HEK293 (cell line): ENCODE measurements around the gene SLC14A1.

ENCODE experiments used
- CTCF ChIA-PET: fragments of 350-600 bp; formaldehyde crosslinking; extraction: SDS; loops from one replicate; lab custom pipeline; 2021; ENCODE audit warnings: antibody characterized with exemption; lab: Yijun Ruan, JAX
- POLR2A ChIA-PET: fragments of 300-600 bp; formaldehyde crosslinking; extraction: SDS; loops from one replicate; lab custom pipeline; 2020; ENCODE audit warnings: antibody characterized with exemption, inconsistent platforms; lab: Yijun Ruan, JAX
- H3K27ac ChIP-seq: fragments of 200-500 bp; sonication (Bioruptor generic); 2 replicates; pipeline ENCODE4 v1.5.1; 2014; ENCODE audit warnings: low read depth, low read length, control low read depth, inconsistent platforms; ENCODE audit errors: extremely low read depth
- H3K36me3 ChIP-seq, 2 experiments: fragments of 200-500 bp in 1 of 2; sonication (Bioruptor generic) in 1 of 2; 1 replicate in 1 of 2; 2 replicates in 1 of 2; pipeline ENCODE4 v1.5.1; 2014 to 2017; ENCODE audit warnings: inconsistent platforms in 2 of 2, low read length in 2 of 2; ENCODE audit not compliant: control insufficient read depth in 2 of 2, insufficient read depth in 1 of 2
- H3K4me1 ChIP-seq: fragments of 200-500 bp; sonication (Bioruptor generic); 2 replicates; pipeline ENCODE4 v1.5.1; 2014; ENCODE audit warnings: mild to moderate bottlenecking, low read length, inconsistent platforms; ENCODE audit not compliant: control insufficient read depth, insufficient read depth
- H3K4me3 ChIP-seq: 2 replicates; pipeline ENCODE4 v1.5.1; 2011; ENCODE audit warnings: low read depth, mild to moderate bottlenecking, control low read depth, low read length, moderate library complexity
- H3K9me3 ChIP-seq: fragments of 200-500 bp; sonication (Bioruptor generic); 2 replicates; pipeline ENCODE4 v1.5.1; 2014; ENCODE audit warnings: low read depth, low read length, inconsistent platforms; ENCODE audit not compliant: control insufficient read depth, insufficient read depth
- KLF10 ChIP-seq: fragments of 450-650 bp; IDR thresholded peaks from 2 replicates; pipeline ENCODE4 v1.5.1; 2018; ENCODE audit warnings: missing biosample characterization, mild to moderate bottlenecking, missing genetic modification characterization
- KLF17 ChIP-seq: fragments of 450-650 bp; formaldehyde crosslinking; IDR thresholded peaks from 2 replicates; pipeline ENCODE4 v1.5.1; 2016; ENCODE audit warnings: missing biosample characterization, missing genetic modification characterization
- KLF8 ChIP-seq: fragments of 450-650 bp; formaldehyde crosslinking; IDR thresholded peaks from 2 replicates; pipeline ENCODE4 v1.5.1; 2016; ENCODE audit warnings: missing biosample characterization, missing genetic modification characterization
- OSR2 ChIP-seq: fragments of 450-650 bp; formaldehyde crosslinking; IDR thresholded peaks from 2 replicates; pipeline ENCODE4 v1.5.1; 2016; ENCODE audit warnings: missing biosample characterization, missing genetic modification characterization
- OVOL3 ChIP-seq: fragments of 450-650 bp; formaldehyde crosslinking; IDR thresholded peaks from 2 replicates; pipeline ENCODE4 v1.5.1; 2016; ENCODE audit warnings: missing biosample characterization, missing genetic modification characterization
- PATZ1 ChIP-seq: fragments of 450-650 bp; formaldehyde crosslinking; IDR thresholded peaks from 2 replicates; pipeline ENCODE4 v1.5.1; 2016; ENCODE audit warnings: missing biosample characterization, missing genetic modification characterization
- PRDM1 ChIP-seq: fragments of 450-650 bp; formaldehyde crosslinking; IDR thresholded peaks from 2 replicates; pipeline ENCODE4; 2016; ENCODE audit warnings: missing biosample characterization, missing genetic modification characterization
- SETDB1 ChIP-seq: IDR thresholded peaks from one replicate; pipeline ENCODE4 v1.6.1; 2017; ENCODE audit warnings: mild to moderate bottlenecking, low read length, moderate library complexity, mixed read lengths; ENCODE audit not compliant: insufficient read length
- SP2 ChIP-seq: fragments of 450-650 bp; formaldehyde crosslinking; IDR thresholded peaks from 2 replicates; pipeline ENCODE4 v1.5.1; 2016; ENCODE audit warnings: missing biosample characterization, missing genetic modification characterization
- WT1 ChIP-seq: fragments of 450-650 bp; formaldehyde crosslinking; IDR thresholded peaks from 2 replicates; pipeline ENCODE4 v1.5.1; 2016; ENCODE audit warnings: missing biosample characterization, missing genetic modification characterization
- ZEB2 ChIP-seq: fragments of 450-650 bp; formaldehyde crosslinking; IDR thresholded peaks from 2 replicates; pipeline ENCODE4 v1.5.1; 2016; ENCODE audit warnings: missing biosample characterization, missing genetic modification characterization
- ZNF133 ChIP-seq: fragments of 450-650 bp; formaldehyde crosslinking; IDR thresholded peaks from 2 replicates; pipeline ENCODE4 v1.5.1; 2016; ENCODE audit warnings: missing biosample characterization, missing genetic modification characterization
- ZNF23 ChIP-seq: fragments of 450-650 bp; formaldehyde crosslinking; IDR thresholded peaks from 2 replicates; pipeline ENCODE4 v1.5.1; 2016; ENCODE audit warnings: missing biosample characterization, missing genetic modification characterization, borderline replicate concordance
- ZNF26 ChIP-seq: fragments of 450-650 bp; formaldehyde crosslinking; IDR thresholded peaks from 2 replicates; pipeline ENCODE4 v1.5.1; 2016; ENCODE audit warnings: missing biosample characterization, missing genetic modification characterization
- ZNF266 ChIP-seq: fragments of 450-650 bp; formaldehyde crosslinking; IDR thresholded peaks from 2 replicates; pipeline ENCODE4 v1.5.1; 2016; ENCODE audit warnings: missing biosample characterization, missing genetic modification characterization, low read depth
- ZNF311 ChIP-seq: fragments of 450-650 bp; formaldehyde crosslinking; IDR thresholded peaks from 2 replicates; pipeline ENCODE4 v1.5.1; 2017; ENCODE audit warnings: missing biosample characterization, missing genetic modification characterization, borderline replicate concordance
- ZNF549 ChIP-seq: fragments of 450-650 bp; IDR thresholded peaks from 2 replicates; pipeline ENCODE4 v1.5.1; 2018; ENCODE audit warnings: missing biosample characterization, missing genetic modification characterization, mild to moderate bottlenecking, inconsistent platforms, moderate library complexity
- ZNF843 ChIP-seq: fragments of 450-650 bp; formaldehyde crosslinking; IDR thresholded peaks from 2 replicates; pipeline ENCODE4 v1.5.1; 2016; ENCODE audit warnings: missing biosample characterization, missing genetic modification characterization
- TF ChIP-seq, protein P1 (sequence below): fragments of 450-650 bp; formaldehyde crosslinking; IDR thresholded peaks from 2 replicates; pipeline ENCODE4 v1.5.1; 2016; ENCODE audit warnings: missing biosample characterization, missing genetic modification characterization

Gene SLC14A1

GRCh38 chr18:45691816-45692179, 32.2 kb upstream of the SLC14A1 start (continued):
- TF ChIP-seq, protein P1, sequence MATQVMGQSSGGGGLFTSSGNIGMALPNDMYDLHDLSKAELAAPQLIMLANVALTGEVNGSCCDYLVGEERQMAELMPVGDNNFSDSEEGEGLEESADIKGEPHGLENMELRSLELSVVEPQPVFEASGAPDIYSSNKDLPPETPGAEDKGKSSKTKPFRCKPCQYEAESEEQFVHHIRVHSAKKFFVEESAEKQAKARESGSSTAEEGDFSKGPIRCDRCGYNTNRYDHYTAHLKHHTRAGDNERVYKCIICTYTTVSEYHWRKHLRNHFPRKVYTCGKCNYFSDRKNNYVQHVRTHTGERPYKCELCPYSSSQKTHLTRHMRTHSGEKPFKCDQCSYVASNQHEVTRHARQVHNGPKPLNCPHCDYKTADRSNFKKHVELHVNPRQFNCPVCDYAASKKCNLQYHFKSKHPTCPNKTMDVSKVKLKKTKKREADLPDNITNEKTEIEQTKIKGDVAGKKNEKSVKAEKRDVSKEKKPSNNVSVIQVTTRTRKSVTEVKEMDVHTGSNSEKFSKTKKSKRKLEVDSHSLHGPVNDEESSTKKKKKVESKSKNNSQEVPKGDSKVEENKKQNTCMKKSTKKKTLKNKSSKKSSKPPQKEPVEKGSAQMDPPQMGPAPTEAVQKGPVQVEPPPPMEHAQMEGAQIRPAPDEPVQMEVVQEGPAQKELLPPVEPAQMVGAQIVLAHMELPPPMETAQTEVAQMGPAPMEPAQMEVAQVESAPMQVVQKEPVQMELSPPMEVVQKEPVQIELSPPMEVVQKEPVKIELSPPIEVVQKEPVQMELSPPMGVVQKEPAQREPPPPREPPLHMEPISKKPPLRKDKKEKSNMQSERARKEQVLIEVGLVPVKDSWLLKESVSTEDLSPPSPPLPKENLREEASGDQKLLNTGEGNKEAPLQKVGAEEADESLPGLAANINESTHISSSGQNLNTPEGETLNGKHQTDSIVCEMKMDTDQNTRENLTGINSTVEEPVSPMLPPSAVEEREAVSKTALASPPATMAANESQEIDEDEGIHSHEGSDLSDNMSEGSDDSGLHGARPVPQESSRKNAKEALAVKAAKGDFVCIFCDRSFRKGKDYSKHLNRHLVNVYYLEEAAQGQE (tag by site-specific recombination): no peak
- no peak for TF ChIP-seq PRDM1

DNA sequence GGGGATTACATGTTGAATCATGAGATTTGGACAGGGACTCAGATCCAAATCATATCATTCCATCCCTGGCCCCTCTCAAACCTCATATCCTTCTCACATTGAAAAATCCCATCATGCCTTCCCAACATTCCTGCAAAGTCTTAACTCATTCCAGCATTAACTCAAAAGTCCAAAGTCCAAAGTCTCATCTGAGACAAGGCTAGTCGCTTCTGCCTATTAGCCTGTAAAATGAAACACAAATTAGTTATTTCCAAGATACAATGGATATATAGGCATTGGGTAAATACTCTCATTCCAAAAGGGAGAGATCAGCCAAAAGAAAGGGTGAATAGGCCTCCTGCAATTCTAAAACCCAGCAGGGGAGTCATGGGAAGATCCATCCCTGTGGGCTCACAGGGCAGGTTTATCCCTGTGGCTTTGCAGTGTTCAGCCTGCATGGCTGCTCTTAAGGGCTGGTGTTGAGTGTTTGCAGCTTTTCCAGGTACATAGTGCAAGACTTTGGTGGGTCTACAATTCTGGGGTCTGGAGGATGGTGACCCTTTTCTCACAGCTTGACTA, 21.2 kb upstream of the SLC14A1 start:
- H3K4me1 ChIP-seq: no peaks in the 10 kb centered on the region
- ChIA-PET CTCF (interaction anchor here (0.9 kb wide), 1 partner anchor 11 kb away, joined by 3 read pairs; no protein-coding TSS in a partner anchor), POLR2A (no interaction called here)
- H3K27ac ChIP-seq: no peak overlapping the region
- H3K36me3 ChIP-seq: no peaks in the 10 kb centered on the region
- H3K9me3 ChIP-seq: no peaks in the 10 kb centered on the region
- H3K4me3 ChIP-seq: no peak overlapping the region
- TF ChIP-seq KLF17 (no peak), KLF10 (tag by site-specific recombination) (no peak), PATZ1 (tag by site-specific recombination) (no peak), ZNF311 (tag by site-specific recombination) (no peak), SETDB1 (no peak), ZEB2 (tag by site-specific recombination) (no peak), ZNF26 (tag by site-specific recombination) (no peak), KLF8 (no peak), OSR2 (tag by site-specific recombination) (no peak), SP2 (no peak), ZNF266 (tag by site-specific recombination) (no peak), ZNF549 (tag by site-specific recombination) (no peak), ZNF133 (tag by site-specific recombination) (no peak), OVOL3 (tag by site-specific recombination) (no peak), WT1 (tag by site-specific recombination) (no peak), ZNF843 (tag by site-specific recombination) (no peak), ZNF23 (tag by site-specific recombination) (no peak)
